ENCODE measurements around the gene ANKRD44. TPM values are rescaled to one million over a fixed set of nuclear protein-coding genes. Genes with fewer than 3 reads are reported as not detected.

Gene ANKRD44
- total and polyA plus RNA-seq, 2 of the 8 experiments (the other 6 are each of a cell fraction or from before 2014, with no cell fraction given): 1.2 to 1.3 TPM

DNA sequence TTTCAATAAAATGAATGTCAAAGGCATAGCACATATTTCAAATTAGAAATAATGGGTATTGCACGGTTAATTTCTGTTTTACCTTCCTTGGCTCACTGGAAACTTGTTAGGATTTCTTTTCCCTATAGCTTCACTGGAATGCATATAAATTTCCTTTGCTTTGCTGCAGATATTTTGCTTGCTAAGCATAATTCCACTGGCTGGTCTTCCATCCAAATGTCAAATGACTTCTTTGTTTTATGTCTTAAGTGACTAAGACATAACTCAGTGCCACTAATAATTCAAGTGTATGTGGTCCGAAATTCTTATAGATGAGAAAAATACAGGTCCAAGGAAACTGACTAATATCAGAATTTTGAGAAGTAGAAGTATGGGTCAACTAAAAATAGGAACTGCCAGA is 201.3 kb downstream of the ANKRD44 start:
- Histone ChIP-seq H3K18ac (ENCODE audit: extremely low read depth, low read length) (no peak overlapping the region), H4K91ac (replicated peaks; ENCODE audit: insufficient read length, low read length) (no peak overlapping the region), H3K4me1 (replicated peaks in 1 of 4; ENCODE audit: control insufficient read depth in 3 of 4, insufficient read depth in 4 of 4, low read length in 3 of 4) (peaks cover 0 to 6% (median 0%) of the 10 kb centered on the region in 4 experiments; a peak in 2 of 7 replicates), H2BK20ac (ENCODE audit: low read length) (no peak overlapping the region), H4K20me1 (replicated peaks in 1 of 2; ENCODE audit: control insufficient read depth in 1 of 2, insufficient read depth in 2 of 2, low read length in 2 of 2) (no peaks in the 10 kb centered on the region), H4K5ac (ENCODE audit: insufficient read length, low read depth, low read length) (no peak overlapping the region), H3K79me2 (ENCODE audit: control insufficient read depth in 1 of 2, insufficient read depth in 2 of 2, low read length in 2 of 2) (no peaks in the 10 kb centered on the region), H2AK5ac (ENCODE audit: low read depth, low read length) (no peak overlapping the region), H2BK12ac (ENCODE audit: low read depth, low read length) (no peak overlapping the region), H2BK120ac (replicated peaks; ENCODE audit: low read depth, low read length) (no peak overlapping the region), H3K36me3 (ENCODE audit: control insufficient read depth in 2 of 4, insufficient read depth in 4 of 4, low read length in 3 of 4) (no peaks in the 10 kb centered on the region), H2BK5ac (ENCODE audit: low read depth, low read length) (no peak overlapping the region), H3K4me3 (ENCODE audit: extremely low read depth in 1 of 4, insufficient read depth in 2 of 4, low read depth in 3 of 4, low read length in 4 of 4) (no peak overlapping the region), H2BK15ac (ENCODE audit: low read length) (no peak overlapping the region), H3K79me1 (ENCODE audit: low read depth, low read length) (no peaks in the 10 kb centered on the region), H3K27ac (ENCODE audit: low read depth, low read length) (no peak overlapping the region), H3K23ac (ENCODE audit: insufficient read length) (no peak overlapping the region), H3K27me3 (replicated peaks in 1 of 4; ENCODE audit: control insufficient read depth in 3 of 4, extremely low read depth in 1 of 4, insufficient read depth in 3 of 4, low read length in 3 of 4) (no peaks in the 10 kb centered on the region), H3K14ac (ENCODE audit: insufficient read length) (no peak overlapping the region), H3K4ac (replicated peaks; ENCODE audit: insufficient read length, low read depth, low read length) (no peak overlapping the region), H3K9ac (replicated peaks in 1 of 4; ENCODE audit: extremely low read depth in 1 of 4, low read depth in 3 of 4, low read length in 3 of 4) (no peak overlapping the region), H3K9me3 (ENCODE audit: insufficient read depth in 2 of 2, low read depth in 1 of 2, low read length in 1 of 2) (no peaks in the 10 kb centered on the region), H3K56ac (replicated peaks; ENCODE audit: insufficient read length, low read depth, low read length) (no peak overlapping the region), H4K8ac (ENCODE audit: extremely low read depth, insufficient read depth, low read length) (no peak overlapping the region), H3K23me2 (ENCODE audit: low read depth, low read length) (no peaks in the 10 kb centered on the region), H2AFZ (ENCODE audit: low read length) (no peak overlapping the region), H3K4me2 (ENCODE audit: insufficient read depth in 1 of 2, low read depth in 2 of 2, low read length in 2 of 2) (no peak overlapping the region)
- WGBS, 2 experiments (ENCODE audit: extremely low coverage in 1 of 2, insufficient coverage in 1 of 2, insufficient read length in 1 of 2, insufficient replicate concordance in 2 of 2, low coverage in 1 of 2, low lambda C conversion rate in 2 of 2, missing lambda C conversion rate in 1 of 2): 84% methylated on average over 2 of the region's 2 CpGs; no CpG with 5 or more reads in 1 of the 2 experiments
- no peak for DNase-seq (ENCODE audit: low read depth in 1 of 2, low spot score in 2 of 2)
- ChIA-PET POLR2A (ENCODE audit: partially characterized antibody) (no interaction called here), CTCF (ENCODE audit: partially characterized antibody) (interaction anchor here (0.7 to 3.3 kb wide), 6 partner anchors 11 to 274 kb away, joined by 3 to 13 read pairs (median 3); no protein-coding TSS in a partner anchor)
- no peak for FAIRE-seq
- TF ChIP-seq RXRA (IDR thresholded peaks at IDR 0.05; ENCODE audit: insufficient read depth, low read depth, low read length) (no peak), YY1 (IDR thresholded peaks at IDR 0.05; ENCODE audit: low read depth, low read length) (no peak), POU5F1 (IDR thresholded peaks at IDR 0.05; ENCODE audit: low read depth, low read length) (no peak), HDAC2 (IDR thresholded peaks at IDR 0.05; ENCODE audit: borderline replicate concordance in 1 of 2, low read depth in 2 of 2, low read length in 2 of 2) (no peak), TAF1 (IDR thresholded peaks at IDR 0.05; ENCODE audit: low read depth, low read length) (no peak), EGR1 (IDR thresholded peaks at IDR 0.05; ENCODE audit: borderline replicate concordance, low read depth, low read length) (no peak), JUND (IDR thresholded peaks at IDR 0.05; ENCODE audit: low read length) (no peak), ATF3 (IDR thresholded peaks at IDR 0.05; ENCODE audit: insufficient read depth, low read depth, low read length) (no peak), GTF2F1 (IDR thresholded peaks at IDR 0.05; ENCODE audit: borderline replicate concordance, low read depth, low read length) (no peak), USF2 (IDR thresholded peaks at IDR 0.05; ENCODE audit: low read length) (no peak), EZH2 (IDR thresholded peaks at IDR 0.05; ENCODE audit: low read depth, low read length, severe bottlenecking) (no peak), SP4 (IDR thresholded peaks at IDR 0.05; ENCODE audit: low read length) (no peak)
- TF ChIP-seq, protein P1, sequence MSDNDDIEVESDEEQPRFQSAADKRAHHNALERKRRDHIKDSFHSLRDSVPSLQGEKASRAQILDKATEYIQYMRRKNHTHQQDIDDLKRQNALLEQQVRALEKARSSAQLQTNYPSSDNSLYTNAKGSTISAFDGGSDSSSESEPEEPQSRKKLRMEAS (IDR thresholded peaks at IDR 0.05): no peak

Measured in H1 (cell line).